ENCODE data around the gene ARSJ.

Gene ARSJ

DNA sequence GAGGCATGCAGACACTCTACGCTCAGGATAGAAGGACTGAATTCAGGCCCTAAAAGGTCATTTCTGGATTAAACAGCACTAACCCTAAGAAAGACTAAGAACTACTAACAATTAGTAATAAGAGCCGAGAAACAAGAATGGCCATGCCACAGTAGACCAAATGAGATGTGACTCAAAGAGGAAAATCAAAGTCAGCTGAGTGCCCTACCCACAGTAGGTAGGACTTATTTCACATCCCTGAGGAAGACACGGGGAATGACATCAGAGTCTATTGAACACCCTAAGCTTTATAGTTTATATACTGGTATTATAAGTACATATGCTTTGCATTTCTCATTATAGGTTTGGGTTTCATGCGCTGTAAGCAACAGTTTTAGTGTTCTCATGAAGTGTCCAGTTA, 2.7 kb upstream of the ARSJ start:
- Histone ChIP-seq H3K27me3 (ENCODE audit: insufficient read depth, low read length) (peaks cover 18% of the 10 kb centered on the region), H3K27ac (ENCODE audit: low read depth, low read length) (no peak overlapping the region), H3K9ac (ENCODE audit: low read depth, low read length) (no peak overlapping the region), H3K4me3 (ENCODE audit: low read length) (no peak overlapping the region), H3K4me1 (ENCODE audit: insufficient read depth, low read length) (peaks cover 16% of the 10 kb centered on the region), H3K9me3 (ENCODE audit: insufficient read depth, low read depth, low read length) (peaks cover 9% of the 10 kb centered on the region), H3K36me3 (ENCODE audit: insufficient read depth, low read length) (no peaks in the 10 kb centered on the region)
- WGBS = 98% methylated on average over 3 of the region's 4 CpGs

- WGBS = 82% methylated on average over 1 of the region's 2 CpGs
Observed at GRCh38 chr4:113981591-113981990, 2.1 kb upstream of the ARSJ start.

GRCh38 chr4:113979905-113980615, 613 bp upstream of the ARSJ start:
- H3K9me3 ChIP-seq (ENCODE audit: insufficient read depth, low read depth, low read length) = peaks cover 8% of the 10 kb centered on the region
- WGBS = 1% methylated on average over 15 of the region's 17 CpGs
- H3K9ac ChIP-seq (ENCODE audit: low read depth, low read length) = peak overlapping the region; percentile 68
- H3K4me1 ChIP-seq (ENCODE audit: insufficient read depth, low read length) = peaks cover 18% of the 10 kb centered on the region
- peaks cover 18% of the 10 kb centered on the region for H3K27me3 ChIP-seq (ENCODE audit: insufficient read depth, low read length)
- H3K27ac ChIP-seq (ENCODE audit: low read depth, low read length) = peak overlapping the region; percentile 53; the same call in 1 of the 2 replicates
- no peaks in the 10 kb centered on the region for H3K36me3 ChIP-seq (ENCODE audit: insufficient read depth, low read length)
- peak overlapping the region; percentile 86 for H3K4me3 ChIP-seq (ENCODE audit: low read length)

More at GRCh38 chr4:113981591-113981990, 2.1 kb upstream of the ARSJ start:
- peaks cover 18% of the 10 kb centered on the region for H3K27me3 ChIP-seq (ENCODE audit: insufficient read depth, low read length)
- no peaks in the 10 kb centered on the region for H3K36me3 ChIP-seq (ENCODE audit: insufficient read depth, low read length)
- no peak overlapping the region for H3K27ac ChIP-seq (ENCODE audit: low read depth, low read length)
- H3K4me3 ChIP-seq (ENCODE audit: low read length) = no peak overlapping the region
- peaks cover 9% of the 10 kb centered on the region for H3K9me3 ChIP-seq (ENCODE audit: insufficient read depth, low read depth, low read length)
- peaks cover 18% of the 10 kb centered on the region for H3K4me1 ChIP-seq (ENCODE audit: insufficient read depth, low read length)
- H3K9ac ChIP-seq (ENCODE audit: low read depth, low read length) = no peak overlapping the region

DNA sequence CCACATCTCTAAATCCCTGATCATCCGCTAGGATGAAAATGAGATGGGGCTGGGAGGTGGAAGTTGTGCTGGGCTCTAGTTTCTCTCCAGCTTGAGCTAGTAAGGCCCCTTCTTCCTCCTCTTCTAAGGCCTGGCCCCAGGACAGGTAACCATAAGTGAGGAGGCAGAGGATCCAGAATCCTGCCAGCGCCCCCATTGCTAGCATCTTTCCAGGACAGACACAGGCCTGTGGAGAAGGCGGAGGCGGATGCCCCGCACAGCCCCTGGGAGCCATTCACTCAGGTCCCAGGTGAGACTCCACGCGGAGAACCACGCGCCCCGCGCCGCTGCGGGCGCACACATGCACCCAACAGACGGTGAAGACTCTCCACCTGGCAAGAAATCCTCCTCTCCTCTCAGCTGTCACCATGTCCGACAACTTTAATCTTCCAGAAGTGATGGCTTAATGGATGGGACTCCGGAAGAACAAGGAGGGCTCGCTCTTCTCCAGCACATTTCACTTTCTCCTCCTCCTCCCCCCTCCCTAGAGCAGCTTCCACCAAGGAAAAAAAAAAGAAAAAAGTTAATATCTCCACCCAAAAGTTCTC, 793 bp downstream of the ARSJ start:
- WGBS = 1% methylated on average over 17 of the region's 18 CpGs
- H3K27ac ChIP-seq (ENCODE audit: low read depth, low read length) = no peak overlapping the region
- peak overlapping the region; percentile 86 for H3K4me3 ChIP-seq (ENCODE audit: low read length)
- peak overlapping the region; percentile 68 for H3K9ac ChIP-seq (ENCODE audit: low read depth, low read length)
- peaks cover 18% of the 10 kb centered on the region for H3K4me1 ChIP-seq (ENCODE audit: insufficient read depth, low read length)
- peaks cover 18% of the 10 kb centered on the region for H3K27me3 ChIP-seq (ENCODE audit: insufficient read depth, low read length)
- H3K9me3 ChIP-seq (ENCODE audit: insufficient read depth, low read depth, low read length) = peaks cover 3% of the 10 kb centered on the region
- H3K36me3 ChIP-seq (ENCODE audit: insufficient read depth, low read length) = no peaks in the 10 kb centered on the region

DNA sequence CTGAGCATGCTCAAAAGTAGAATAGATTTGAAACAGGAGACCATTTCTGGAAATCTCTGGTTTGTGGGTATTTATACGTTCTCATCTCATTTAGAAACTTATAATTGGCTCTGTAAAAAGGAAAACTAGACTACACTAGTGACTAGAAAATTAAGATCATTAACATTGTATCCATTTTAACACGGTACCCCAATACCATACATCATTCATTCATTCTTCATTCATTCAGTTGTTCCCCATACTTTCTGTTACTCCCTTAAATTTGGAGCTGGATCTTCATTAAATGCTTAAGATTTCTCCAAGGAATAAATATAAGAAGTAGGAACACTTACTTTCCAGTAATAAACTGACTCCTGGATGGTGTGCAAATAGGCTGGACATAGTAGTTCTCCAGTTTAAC, 1.3 kb downstream of the ARSJ start:
- H3K27ac ChIP-seq (ENCODE audit: low read depth, low read length) = no peak overlapping the region
- no peaks in the 10 kb centered on the region for H3K9me3 ChIP-seq (ENCODE audit: insufficient read depth, low read depth, low read length)
- H3K4me3 ChIP-seq (ENCODE audit: low read length) = peak overlapping the region; percentile 86
- WGBS = 63% methylated on average over 2 of the region's 2 CpGs
- H3K9ac ChIP-seq (ENCODE audit: low read depth, low read length) = no peak overlapping the region
- peaks cover 18% of the 10 kb centered on the region for H3K27me3 ChIP-seq (ENCODE audit: insufficient read depth, low read length)
- H3K36me3 ChIP-seq (ENCODE audit: insufficient read depth, low read length) = no peaks in the 10 kb centered on the region
- peaks cover 18% of the 10 kb centered on the region for H3K4me1 ChIP-seq (ENCODE audit: insufficient read depth, low read length)

- no peaks in the 10 kb centered on the region for H3K36me3 ChIP-seq (ENCODE audit: insufficient read depth, low read length)
- no peak overlapping the region for H3K9ac ChIP-seq (ENCODE audit: low read depth, low read length)
- H3K27me3 ChIP-seq (ENCODE audit: insufficient read depth, low read length) = peaks cover 18% of the 10 kb centered on the region
- H3K9me3 ChIP-seq (ENCODE audit: insufficient read depth, low read depth, low read length) = no peaks in the 10 kb centered on the region
- H3K27ac ChIP-seq (ENCODE audit: low read depth, low read length) = no peak overlapping the region
- 38% methylated on average over 1 of the region's 1 CpG for WGBS
- H3K4me3 ChIP-seq (ENCODE audit: low read length) = peak overlapping the region; percentile 86
- peaks cover 18% of the 10 kb centered on the region for H3K4me1 ChIP-seq (ENCODE audit: insufficient read depth, low read length)
Observed at GRCh38 chr4:113977526-113977855, 2.0 kb downstream of the ARSJ start.

DNA sequence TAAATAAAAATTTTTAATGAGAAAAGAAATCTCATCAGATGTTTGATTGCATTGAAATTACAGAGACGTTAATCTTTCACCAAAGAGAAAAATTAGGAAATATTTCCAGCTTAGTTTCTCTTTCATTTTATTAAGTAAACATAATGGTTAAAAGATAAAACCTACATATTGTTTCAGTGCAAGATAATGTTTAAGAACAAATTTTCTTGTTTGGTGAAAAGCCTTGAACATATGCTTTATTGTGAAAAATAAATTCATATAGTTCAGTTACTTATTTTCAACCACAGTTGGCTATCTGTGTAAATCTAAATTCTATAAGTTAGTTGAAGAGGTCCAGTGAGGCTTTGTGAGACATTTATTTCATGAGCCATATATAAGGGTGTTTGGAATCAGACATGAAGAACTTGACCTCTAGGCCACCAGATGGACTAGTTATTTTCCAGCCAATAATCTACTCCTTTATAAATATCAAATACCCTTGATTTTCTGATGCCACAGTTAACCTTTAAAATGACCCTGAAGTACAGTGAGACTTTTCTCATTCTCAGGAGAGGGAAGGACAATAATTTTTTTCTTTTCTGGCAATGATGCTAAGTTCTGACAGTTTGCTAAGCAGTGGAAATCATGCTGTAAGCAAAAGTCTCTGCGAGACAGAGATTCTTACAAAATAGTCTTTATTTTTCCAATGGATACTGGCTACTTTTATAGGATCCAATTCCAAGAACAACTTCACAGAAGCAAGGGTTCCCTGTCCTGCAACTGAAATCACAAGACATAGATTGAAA, 2.5 kb downstream of the ARSJ start:
- Histone ChIP-seq H3K9ac (ENCODE audit: low read depth, low read length) (no peak overlapping the region), H3K4me1 (ENCODE audit: insufficient read depth, low read length) (peaks cover 18% of the 10 kb centered on the region), H3K36me3 (ENCODE audit: insufficient read depth, low read length) (no peaks in the 10 kb centered on the region), H3K27ac (ENCODE audit: low read depth, low read length) (no peak overlapping the region), H3K4me3 (ENCODE audit: low read length) (peak overlapping the region; percentile 86), H3K9me3 (ENCODE audit: insufficient read depth, low read depth, low read length) (no peaks in the 10 kb centered on the region), H3K27me3 (ENCODE audit: insufficient read depth, low read length) (peaks cover 18% of the 10 kb centered on the region)
- WGBS = 93% methylated on average over 1 of the region's 2 CpGs

GRCh38 chr4:113975578-113975977, 3.9 kb downstream of the ARSJ start:
- WGBS = 93% methylated on average over 2 of the region's 2 CpGs
- H3K36me3 ChIP-seq (ENCODE audit: insufficient read depth, low read length) = no peaks in the 10 kb centered on the region
- peaks cover 16% of the 10 kb centered on the region for H3K27me3 ChIP-seq (ENCODE audit: insufficient read depth, low read length)
- no peaks in the 10 kb centered on the region for H3K9me3 ChIP-seq (ENCODE audit: insufficient read depth, low read depth, low read length)
- H3K4me3 ChIP-seq (ENCODE audit: low read length) = no peak overlapping the region; the same call in 1 of the 2 replicates
- H3K9ac ChIP-seq (ENCODE audit: low read depth, low read length) = no peak overlapping the region
- H3K4me1 ChIP-seq (ENCODE audit: insufficient read depth, low read length) = peaks cover 13% of the 10 kb centered on the region
- no peak overlapping the region for H3K27ac ChIP-seq (ENCODE audit: low read depth, low read length)

GRCh38 chr4:113974467-113974866, 5.0 kb downstream of the ARSJ start:
- Histone ChIP-seq H3K36me3 (ENCODE audit: insufficient read depth, low read length) (no peaks in the 10 kb centered on the region), H3K9me3 (ENCODE audit: insufficient read depth, low read depth, low read length) (no peaks in the 10 kb centered on the region), H3K4me3 (ENCODE audit: low read length) (no peak overlapping the region), H3K27me3 (ENCODE audit: insufficient read depth, low read length) (peaks cover 16% of the 10 kb centered on the region), H3K27ac (ENCODE audit: low read depth, low read length) (no peak overlapping the region), H3K4me1 (ENCODE audit: insufficient read depth, low read length) (peaks cover 9% of the 10 kb centered on the region), H3K9ac (ENCODE audit: low read depth, low read length) (no peak overlapping the region)

DNA sequence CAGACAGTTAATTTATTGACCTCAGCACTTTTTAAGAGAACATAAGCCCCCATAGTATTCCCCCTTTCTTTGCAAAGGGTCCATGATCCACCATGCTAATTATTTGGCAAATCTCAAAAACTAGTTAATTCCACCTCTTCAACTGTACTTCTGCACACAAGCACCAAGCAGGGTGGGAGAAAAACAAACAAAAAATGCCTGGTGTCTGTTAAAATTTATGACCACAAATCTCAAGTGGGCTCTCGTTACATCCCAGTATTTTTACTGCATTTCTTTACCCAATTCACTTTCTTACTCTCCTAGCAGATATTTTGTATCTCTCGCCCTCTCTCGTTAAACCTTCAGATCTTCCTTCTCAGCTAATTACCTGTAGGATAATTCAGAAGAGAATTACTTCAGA, 6.1 kb downstream of the ARSJ start:
- Histone ChIP-seq H3K27me3 (ENCODE audit: insufficient read depth, low read length) (peaks cover 8% of the 10 kb centered on the region; the same call in 1 of the 2 replicates), H3K9ac (ENCODE audit: low read depth, low read length) (no peak overlapping the region), H3K27ac (ENCODE audit: low read depth, low read length) (no peak overlapping the region), H3K4me3 (ENCODE audit: low read length) (no peak overlapping the region), H3K4me1 (ENCODE audit: insufficient read depth, low read length) (peaks cover 9% of the 10 kb centered on the region), H3K36me3 (ENCODE audit: insufficient read depth, low read length) (no peaks in the 10 kb centered on the region), H3K9me3 (ENCODE audit: insufficient read depth, low read depth, low read length) (no peaks in the 10 kb centered on the region)
- WGBS = 93% methylated on average over 3 of the region's 3 CpGs

GRCh38 chr4:113972781-113973180, 6.7 kb downstream of the ARSJ start:
- Histone ChIP-seq H3K9ac (ENCODE audit: low read depth, low read length) (no peak overlapping the region), H3K27ac (ENCODE audit: low read depth, low read length) (no peak overlapping the region), H3K27me3 (ENCODE audit: insufficient read depth, low read length) (0 out of 2 replicates have a peak, but pooled peaks cover 4% of the 10 kb centered on the region), H3K9me3 (ENCODE audit: insufficient read depth, low read depth, low read length) (no peaks in the 10 kb centered on the region), H3K36me3 (ENCODE audit: insufficient read depth, low read length) (no peaks in the 10 kb centered on the region), H3K4me3 (ENCODE audit: low read length) (no peak overlapping the region), H3K4me1 (ENCODE audit: insufficient read depth, low read length) (peaks cover 8% of the 10 kb centered on the region)
- WGBS = 94% methylated on average over 4 of the region's 4 CpGs

Measured in HUES64 (cell line).